ENCODE results near the gene MSL3B.
"Not testable (repeated sequence)": the region's sequence is repeated elsewhere in the genome, so short reads cannot be mapped to it uniquely, and the experiment has no call there.

The MSL3B gene

GRCh38 chr2:233905945-233906344 lies 37.8 kb upstream of the MSL3B start:
- H3K27me3 ChIP-seq (replicated peaks; ENCODE audit: insufficient read depth) = no peaks in the 10 kb centered on the region
- TF ChIP-seq POLR2A (IDR thresholded peaks at IDR 0.05) (no peak), POLR2AphosphoS5 (IDR thresholded peaks at IDR 0.05) (no peak), CTCF (IDR thresholded peaks at IDR 0.05) (no peak)
- intact Hi-C loops (cut with DNase I) = no loop called here
- WGBS = 46% methylated on average over 4 of the region's 4 CpGs
- no peak overlapping the region for H3K27ac ChIP-seq
- H3K9me3 ChIP-seq = no peaks in the 10 kb centered on the region
- H3K4me1 ChIP-seq (replicated peaks) = no peaks in the 10 kb centered on the region
- H3K4me3 ChIP-seq = no peak overlapping the region
- DNase-seq (ENCODE audit: low spot score) = no peak
- no peaks in the 10 kb centered on the region for H3K36me3 ChIP-seq

- H3K27me3 ChIP-seq (replicated peaks; ENCODE audit: insufficient read depth) = no peaks in the 10 kb centered on the region
- DNase-seq (ENCODE audit: low spot score) = no peak
- no peak for TF ChIP-seq CTCF (IDR thresholded peaks at IDR 0.05)
- no peak for TF ChIP-seq POLR2AphosphoS5 (IDR thresholded peaks at IDR 0.05)
- no peak for TF ChIP-seq POLR2A (IDR thresholded peaks at IDR 0.05)
- intact Hi-C loops (cut with DNase I) = no loop called here
- H3K9me3 ChIP-seq = no peaks in the 10 kb centered on the region
- no peak overlapping the region for H3K27ac ChIP-seq
- H3K4me1 ChIP-seq (replicated peaks) = no peaks in the 10 kb centered on the region
- H3K36me3 ChIP-seq = no peaks in the 10 kb centered on the region
- WGBS = 88% methylated on average over 4 of the region's 4 CpGs
- no peak overlapping the region for H3K4me3 ChIP-seq
These were observed 33.7 kb upstream of the MSL3B start for GRCh38 chr2:233901884-233902283.

GRCh38 chr2:233901367-233901766 lies 33.2 kb upstream of the MSL3B start:
- H3K9me3 ChIP-seq = no peaks in the 10 kb centered on the region
- H3K27ac ChIP-seq = no peak overlapping the region
- no peaks in the 10 kb centered on the region for H3K36me3 ChIP-seq
- DNase-seq (ENCODE audit: low spot score) = no peak
- no peak overlapping the region for H3K4me3 ChIP-seq
- 64% methylated on average over 4 of the region's 4 CpGs for WGBS
- H3K27me3 ChIP-seq (replicated peaks; ENCODE audit: insufficient read depth) = no peaks in the 10 kb centered on the region
- no peaks in the 10 kb centered on the region for H3K4me1 ChIP-seq (replicated peaks)
- intact Hi-C loops (cut with DNase I) = no loop called here
- TF ChIP-seq CTCF (IDR thresholded peaks at IDR 0.05) (no peak), POLR2AphosphoS5 (IDR thresholded peaks at IDR 0.05) (no peak), POLR2A (IDR thresholded peaks at IDR 0.05) (no peak)

- DNase-seq (ENCODE audit: low spot score); H3K4me1 ChIP-seq (replicated peaks); H3K4me3 ChIP-seq; intact Hi-C loops (cut with DNase I); H3K27ac ChIP-seq; H3K9me3 ChIP-seq; H3K36me3 ChIP-seq; H3K27me3 ChIP-seq (replicated peaks; ENCODE audit: insufficient read depth): not testable (repeated sequence)
- 84% methylated on average over 2 of the region's 2 CpGs for WGBS
These were observed 28.1 kb upstream of the MSL3B start for GRCh38 chr2:233896253-233896652.

- intact Hi-C loops (cut with DNase I) = no loop called here
- H3K9me3 ChIP-seq = no peaks in the 10 kb centered on the region
- TF ChIP-seq POLR2A (IDR thresholded peaks at IDR 0.05) (no peak), POLR2AphosphoS5 (IDR thresholded peaks at IDR 0.05) (no peak), CTCF (IDR thresholded peaks at IDR 0.05) (no peak)
- H3K4me1 ChIP-seq (replicated peaks) = no peaks in the 10 kb centered on the region
- H3K27ac ChIP-seq = no peak overlapping the region
- no peaks in the 10 kb centered on the region for H3K27me3 ChIP-seq (replicated peaks; ENCODE audit: insufficient read depth)
- H3K4me3 ChIP-seq = no peak overlapping the region
- H3K36me3 ChIP-seq = no peaks in the 10 kb centered on the region
- DNase-seq (ENCODE audit: low spot score) = no peak
- 94% methylated on average over 2 of the region's 2 CpGs for WGBS
These were observed 24.6 kb upstream of the MSL3B start for GRCh38 chr2:233892793-233893192.
